ENCODE data around the gene NEK4. TPM values are rescaled to one million over a fixed set of nuclear protein-coding genes. Genes with fewer than 3 reads are reported as not detected.

The NEK4 gene
- total and polyA plus RNA-seq, 7 donors: 4.7 to 22.2 (median 15.3) TPM

DNA sequence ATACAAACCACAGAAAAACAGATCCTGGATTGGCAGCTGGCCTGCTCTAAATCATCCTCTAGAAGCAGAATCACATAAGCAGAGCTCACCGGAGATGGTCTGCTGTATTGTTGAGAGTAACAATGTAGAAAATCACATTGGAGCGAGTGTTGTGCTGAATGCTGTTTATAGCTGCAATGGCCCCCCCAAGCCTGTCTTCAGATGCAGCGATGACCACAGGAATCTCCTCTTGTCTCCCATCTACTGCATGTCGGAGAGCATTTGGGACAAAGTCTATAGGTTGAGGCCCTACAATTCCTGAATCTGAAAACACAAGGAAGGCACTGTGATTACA is 73.1 kb downstream of the NEK4 start:
- Histone ChIP-seq H3K27ac (no peak overlapping the region), H3K27me3 (ENCODE audit: insufficient read depth in 3 of 3, low read length in 2 of 3) (no peaks in the 10 kb centered on the region), H3K4me1 (no peaks in the 10 kb centered on the region), H3K4me3 (no peak overlapping the region), H3K36me3 (ENCODE audit: insufficient read depth in 1 of 2, low read depth in 1 of 2) (peaks cover 35 to 76% of the 10 kb centered on the region in 2 donors), H3K9me3 (no peaks in the 10 kb centered on the region)
- 91 to 96% (median 96%) methylated on average over 4 of the region's 4 CpGs for WGBS, 3 donors
- no peak for DNase-seq
- ATAC-seq: no peak
- TF ChIP-seq, protein P1, sequence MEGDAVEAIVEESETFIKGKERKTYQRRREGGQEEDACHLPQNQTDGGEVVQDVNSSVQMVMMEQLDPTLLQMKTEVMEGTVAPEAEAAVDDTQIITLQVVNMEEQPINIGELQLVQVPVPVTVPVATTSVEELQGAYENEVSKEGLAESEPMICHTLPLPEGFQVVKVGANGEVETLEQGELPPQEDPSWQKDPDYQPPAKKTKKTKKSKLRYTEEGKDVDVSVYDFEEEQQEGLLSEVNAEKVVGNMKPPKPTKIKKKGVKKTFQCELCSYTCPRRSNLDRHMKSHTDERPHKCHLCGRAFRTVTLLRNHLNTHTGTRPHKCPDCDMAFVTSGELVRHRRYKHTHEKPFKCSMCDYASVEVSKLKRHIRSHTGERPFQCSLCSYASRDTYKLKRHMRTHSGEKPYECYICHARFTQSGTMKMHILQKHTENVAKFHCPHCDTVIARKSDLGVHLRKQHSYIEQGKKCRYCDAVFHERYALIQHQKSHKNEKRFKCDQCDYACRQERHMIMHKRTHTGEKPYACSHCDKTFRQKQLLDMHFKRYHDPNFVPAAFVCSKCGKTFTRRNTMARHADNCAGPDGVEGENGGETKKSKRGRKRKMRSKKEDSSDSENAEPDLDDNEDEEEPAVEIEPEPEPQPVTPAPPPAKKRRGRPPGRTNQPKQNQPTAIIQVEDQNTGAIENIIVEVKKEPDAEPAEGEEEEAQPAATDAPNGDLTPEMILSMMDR (IDR thresholded peaks at IDR 0.05): no peak
- intact Hi-C loops (cut with DNase I): no loop called here

DNA sequence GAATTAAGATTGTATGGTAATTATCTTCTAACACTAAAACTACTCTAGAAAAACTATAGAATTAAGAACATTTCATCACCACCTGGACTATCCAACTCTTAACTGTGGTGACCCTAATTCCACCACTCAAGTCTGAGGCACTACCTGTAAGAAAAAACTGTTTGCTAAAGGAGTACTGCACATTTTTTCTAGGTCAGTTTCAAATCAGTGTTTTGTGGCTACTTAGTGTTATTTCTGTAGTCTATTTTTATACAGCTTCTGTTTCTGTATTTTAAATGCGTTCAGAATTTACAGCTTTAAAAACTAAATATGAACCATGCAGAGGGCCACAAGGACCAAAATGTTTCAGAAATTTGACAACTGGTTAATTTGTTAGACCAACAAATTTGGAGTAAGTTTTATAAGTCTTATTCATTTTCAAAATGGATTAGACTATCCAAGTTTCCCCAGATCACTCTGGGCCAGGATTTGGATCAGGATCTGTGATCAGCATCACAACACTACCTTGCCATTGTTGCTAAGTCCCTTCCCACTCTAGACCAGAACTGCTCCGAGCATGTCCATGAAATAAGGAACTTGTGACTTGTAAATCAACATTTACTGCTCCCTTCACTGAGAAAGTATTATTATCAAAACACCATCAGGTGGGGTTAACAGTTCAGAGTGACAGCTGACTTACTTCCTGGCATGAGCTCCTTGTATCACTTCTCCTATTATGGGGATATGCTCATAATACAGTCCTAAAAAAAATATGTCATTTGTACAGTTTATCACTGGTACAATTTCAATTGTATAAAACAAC is 73.7 kb downstream of the NEK4 start:
- Histone ChIP-seq H3K4me3 (no peak overlapping the region), H3K27ac (no peak overlapping the region), H3K27me3 (ENCODE audit: insufficient read depth in 3 of 3, low read length in 2 of 3) (no peaks in the 10 kb centered on the region), H3K36me3 (ENCODE audit: insufficient read depth in 1 of 2, low read depth in 1 of 2) (peaks cover 36 to 82% of the 10 kb centered on the region in 2 donors), H3K4me1 (no peaks in the 10 kb centered on the region), H3K9me3 (no peaks in the 10 kb centered on the region)
- DNase-seq (no peak), ATAC-seq (no peak)
- intact Hi-C loops (cut with DNase I): no loop called here
- TF ChIP-seq, protein P1 (IDR thresholded peaks at IDR 0.05): no peak
- WGBS, 3 donors: 78 to 87% (median 82%) methylated on average over 2 of the region's 2 CpGs

DNA sequence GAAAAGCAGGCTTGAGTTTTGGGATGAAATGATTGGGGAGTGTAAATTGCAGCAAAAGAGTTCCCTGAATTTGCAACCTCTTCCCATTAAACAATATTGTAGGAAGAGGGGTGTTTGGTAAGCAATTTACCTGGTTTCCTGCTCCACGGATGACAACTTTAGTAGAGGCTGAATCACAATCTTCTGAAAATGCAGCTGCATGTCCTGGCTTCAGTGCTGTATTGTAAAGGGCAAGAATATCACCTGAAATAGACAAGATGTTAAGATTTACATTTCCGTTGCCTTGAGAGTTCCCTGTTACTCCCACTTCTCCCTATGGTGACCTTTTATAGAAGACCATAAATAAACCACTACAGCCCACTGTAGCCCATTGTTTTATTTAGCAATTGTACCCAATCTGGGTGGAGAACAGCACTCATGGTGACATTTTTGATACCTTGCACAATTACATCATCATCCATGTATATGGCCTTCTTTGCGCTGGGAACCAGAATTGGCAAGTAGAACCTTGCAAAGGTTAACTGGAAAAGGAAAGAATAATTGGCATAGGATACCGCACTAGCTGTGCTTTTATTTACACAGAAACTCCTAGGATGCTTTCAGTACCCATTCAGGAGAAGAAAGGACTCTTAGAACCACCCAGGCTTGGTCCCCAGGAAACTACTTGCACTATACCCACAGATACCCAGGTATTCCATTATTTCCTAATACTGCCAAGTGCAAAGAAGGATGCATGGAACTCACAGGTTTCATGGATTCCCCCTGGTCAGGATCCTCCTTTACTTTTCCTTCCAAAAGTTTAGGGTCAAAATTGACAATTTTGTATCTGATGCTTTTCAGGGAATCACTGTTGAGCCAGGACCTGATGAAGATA is 74.7 kb downstream of the NEK4 start:
- H3K36me3 ChIP-seq (ENCODE audit: insufficient read depth in 1 of 2, low read depth in 1 of 2): peaks cover 37 to 92% of the 10 kb centered on the region in 2 donors
- 84% methylated on average over 4 of the region's 4 CpGs for WGBS, 3 donors
- TF ChIP-seq, protein P1 (IDR thresholded peaks at IDR 0.05): no peak
- intact Hi-C loops (cut with DNase I): no loop called here
- no peaks in the 10 kb centered on the region for H3K27me3 ChIP-seq (ENCODE audit: insufficient read depth in 3 of 3, low read length in 2 of 3)
- ATAC-seq (no peak), DNase-seq (no peak)
- no peak overlapping the region for H3K27ac ChIP-seq
- H3K4me1 ChIP-seq: no peaks in the 10 kb centered on the region
- H3K4me3 ChIP-seq: no peak overlapping the region
- no peaks in the 10 kb centered on the region for H3K9me3 ChIP-seq

DNA sequence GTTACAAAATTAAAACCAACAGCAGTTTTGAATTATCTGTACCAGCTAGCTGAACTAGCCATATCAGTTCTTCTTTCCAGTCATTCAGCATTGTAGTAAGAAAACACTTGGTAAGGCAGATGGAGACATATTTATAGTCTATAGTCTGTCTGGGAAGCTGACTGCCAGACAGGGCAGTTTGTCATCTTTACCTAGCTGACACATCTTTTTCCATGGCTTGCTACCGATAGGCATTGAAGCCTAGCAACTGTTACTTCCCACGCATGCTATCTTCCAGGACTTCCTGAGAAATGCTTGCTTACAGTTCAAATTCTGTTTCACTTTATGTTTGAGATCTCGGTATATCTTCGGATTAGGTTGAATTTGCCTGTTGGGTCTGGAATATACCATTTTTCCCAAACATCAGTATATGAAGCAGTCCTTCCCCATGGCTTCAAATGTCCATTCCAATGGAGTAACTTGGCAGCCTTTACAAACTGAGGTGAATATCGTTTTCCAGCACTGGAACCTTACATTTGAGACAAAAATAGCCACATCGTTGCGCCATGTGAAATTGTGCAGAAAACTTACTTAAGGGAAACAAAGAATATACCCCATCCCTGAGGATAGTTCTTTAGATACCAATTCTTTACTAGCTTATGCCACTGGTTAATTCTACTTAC is 76.1 kb downstream of the NEK4 start:
- intact Hi-C loops (cut with DNase I): no loop called here
- Histone ChIP-seq H3K27ac (no peak overlapping the region), H3K9me3 (no peaks in the 10 kb centered on the region), H3K27me3 (ENCODE audit: insufficient read depth in 3 of 3, low read length in 2 of 3) (no peaks in the 10 kb centered on the region), H3K4me3 (no peak overlapping the region), H3K36me3 (ENCODE audit: insufficient read depth in 1 of 2, low read depth in 1 of 2) (peaks cover 44 to 100% of the 10 kb centered on the region in 2 donors), H3K4me1 (no peaks in the 10 kb centered on the region)
- ATAC-seq: peak in 1 of 4 donors; percentile 45
- TF ChIP-seq, protein P1 (IDR thresholded peaks at IDR 0.05): no peak
- no peak for DNase-seq
- 52 to 75% (median 54%) methylated on average over 7 of the region's 7 CpGs for WGBS, 3 donors
